HCT116 (cell line): Measurements from ENCODE around the gene NGF. TPM values are rescaled to one million over a fixed set of nuclear protein-coding genes. Genes with fewer than 3 reads are reported as not detected.

Experiments
- ATAC-seq: fragments of 200-7000 bp; cut with Tn5 transposase; 2 replicates; pipeline ENCODE4 v1.9.1; 2020; ENCODE audit warnings: mild to moderate bottlenecking, moderate library complexity
- BruUV-seq: library from RNA; stranded (reverse); fragments of 400-500 nt; replicated peaks from 2 replicates; lab custom pipeline; 2021; lab: Mats Ljungman, UMichigan
- CTCF ChIA-PET: fragments of 300-600 bp; sonication (Branson Sonifier 250); formaldehyde crosslinking; loops from one replicate; lab custom pipeline; 2021; ENCODE audit warnings: antibody characterized with exemption; lab: Charles Lee
- POLR2A ChIA-PET: fragments of 300-600, 350-600 bp; sonication (Branson Sonifier 250); formaldehyde crosslinking; loops from one replicate; lab custom pipeline; 2021; ENCODE audit warnings: antibody characterized with exemption; lab: Charles Lee
- RAD21 ChIA-PET, 2 experiments: fragments of 300-600 bp; sonication (Branson Sonifier 250); formaldehyde crosslinking; loops; one replicate each; lab custom pipeline; 2023; ENCODE audit warnings: low total read pairs in 2 of 2; ENCODE audit not compliant: uncharacterized antibody in 2 of 2, unreplicated experiment in 2 of 2, low non-redundant PET in 1 of 2; lab: Charles Lee
- DNase-seq: peaks from one replicate; pipeline ENCODE4 v3.0.0-alpha.2; 2010; ENCODE audit warnings: low read depth, low spot score
- H2AFZ ChIP-seq: fragments of 200-600 bp; shearing (Covaris generic), sonication (generic); 2 replicates; pipeline ENCODE4 v1.6.1; 2017; ENCODE audit warnings: low read depth, mixed run types, mixed read lengths, antibody characterized with exemption, low read length; ENCODE audit not compliant: poor library complexity, severe bottlenecking
- H3K27ac ChIP-seq: 2 replicates; pipeline ENCODE4 v1.5.1; 2012; ENCODE audit warnings: low read depth, low read length
- H3K27me3 ChIP-seq: fragments of 200-600 bp; sonication (generic); 2 replicates; pipeline ENCODE4 v1.6.1; 2016; ENCODE audit warnings: mixed run types, low read length, mixed read lengths; ENCODE audit not compliant: insufficient read depth
- H3K36me3 ChIP-seq, 2 experiments: fragments of 200-500 bp in 1 of 2; fragments of 200-600 bp in 1 of 2; sonication (Bioruptor generic) in 1 of 2; sonication (generic) in 1 of 2; 2 replicates each; pipeline versions ENCODE4 v1.5.1 to v1.6.1; 2014 to 2016; ENCODE audit warnings: low read length in 2 of 2, inconsistent platforms in 1 of 2, mixed read lengths in 1 of 2, mixed run types in 1 of 2; ENCODE audit not compliant: insufficient read depth in 2 of 2, control insufficient read depth in 1 of 2
- H3K4me1 ChIP-seq, 2 experiments: fragments of 200-600 bp in 1 of 2; sonication (generic) in 1 of 2; 2 replicates each; pipeline versions ENCODE4 v1.5.1 to v1.6.1; 2012 to 2017; ENCODE audit warnings: low read length in 2 of 2, inconsistent platforms in 1 of 2, mild to moderate bottlenecking in 1 of 2, mixed read lengths in 1 of 2, mixed run types in 1 of 2, moderate library complexity in 1 of 2; ENCODE audit not compliant: insufficient read depth in 2 of 2, control insufficient read depth in 1 of 2
- H3K4me2 ChIP-seq: fragments of 200-600 bp; sonication (generic); 2 replicates; pipeline ENCODE4 v1.6.1; 2017; ENCODE audit warnings: mixed run types, low read length, mixed read lengths
- H3K4me3 ChIP-seq, 2 experiments: fragments of 200-600 bp in 1 of 2; sonication (generic) in 1 of 2; replicated peaks in 1 of 2; 2 replicates each; pipeline ENCODE4 v1.5.1; 2011 to 2016; ENCODE audit warnings: low read length in 2 of 2, control low read depth in 1 of 2, low read depth in 1 of 2, mild to moderate bottlenecking in 1 of 2, mixed read lengths in 1 of 2, mixed run types in 1 of 2
- H3K79me2 ChIP-seq: fragments of 200-600 bp; sonication (generic); 2 replicates; pipeline ENCODE4 v1.6.1; 2017; ENCODE audit warnings: mild to moderate bottlenecking, mixed run types, low read length, moderate library complexity, mixed read lengths; ENCODE audit not compliant: insufficient read depth
- H3K9ac ChIP-seq: fragments of 200-600 bp; sonication (generic); 2 replicates; pipeline ENCODE4 v1.6.1; 2016; ENCODE audit warnings: low read length, mixed read lengths
- H3K9me2 ChIP-seq: fragments of 200-600 bp; sonication (generic), shearing (Covaris generic); 2 replicates; pipeline ENCODE4 v1.6.1; 2017; ENCODE audit warnings: mixed run types, mild to moderate bottlenecking, moderate library complexity; ENCODE audit not compliant: insufficient read depth
- H3K9me3 ChIP-seq, 2 experiments: fragments of 200-500 bp in 1 of 2; fragments of 200-600 bp in 1 of 2; sonication (Bioruptor generic) in 1 of 2; sonication (generic) in 1 of 2; 2 replicates each; pipeline ENCODE4 v1.6.1; 2014 to 2017; ENCODE audit warnings: low read length in 2 of 2, mixed read lengths in 2 of 2, inconsistent platforms in 1 of 2, low read depth in 1 of 2, mild to moderate bottlenecking in 1 of 2, mixed run types in 1 of 2, moderate library complexity in 1 of 2; ENCODE audit not compliant: control insufficient read depth in 1 of 2, insufficient read depth in 1 of 2
- H4K20me1 ChIP-seq: fragments of 200-600 bp; sonication (generic), shearing (Covaris generic); 2 replicates; pipeline ENCODE4 v1.6.1; 2017; ENCODE audit warnings: mixed run types, mild to moderate bottlenecking, moderate library complexity; ENCODE audit not compliant: insufficient read depth
- CBX3 ChIP-seq: IDR thresholded peaks from 2 replicates; pipeline ENCODE4 v1.6.1; 2012; ENCODE audit warnings: low read depth
- CEBPB ChIP-seq: IDR thresholded peaks from 2 replicates; pipeline ENCODE4 v1.6.1; 2012; ENCODE audit warnings: low read depth
- ELF1 ChIP-seq: IDR thresholded peaks from 2 replicates; pipeline ENCODE4 v1.6.1; 2012; ENCODE audit warnings: low read depth, borderline replicate concordance
- EZH2 ChIP-seq: fragments of 200-600 bp; sonication (generic); IDR thresholded peaks from 2 replicates; pipeline ENCODE4 v1.6.1; 2017; ENCODE audit warnings: antibody characterized with exemption, mixed run types
- FOSL1 ChIP-seq: IDR thresholded peaks from 2 replicates; pipeline ENCODE4 v1.6.1; 2012; ENCODE audit warnings: low read depth
- MAX ChIP-seq: IDR thresholded peaks from 2 replicates; pipeline ENCODE4 v1.6.1; 2012
- POLR2A ChIP-seq: IDR thresholded peaks from 2 replicates; pipeline ENCODE4 v1.7.0; 2011; ENCODE audit warnings: borderline replicate concordance; ENCODE audit not compliant: insufficient read depth, insufficient read length; ENCODE audit errors: extremely low read depth
- RAD21 ChIP-seq: IDR thresholded peaks from 2 replicates; pipeline ENCODE4 v1.6.1; 2012; ENCODE audit warnings: low read depth, mild to moderate bottlenecking
- SIN3A ChIP-seq: IDR thresholded peaks from 2 replicates; pipeline ENCODE4 v1.6.1; 2012; ENCODE audit warnings: low read depth
- SP1 ChIP-seq: IDR thresholded peaks from 2 replicates; pipeline ENCODE4 v1.6.1; 2012; ENCODE audit warnings: low read depth
- YY1 ChIP-seq: IDR thresholded peaks from 2 replicates; pipeline ENCODE4 v1.6.1; 2011; ENCODE audit warnings: low read length, low read depth, moderate library complexity, mild to moderate bottlenecking; ENCODE audit not compliant: insufficient replicate concordance; ENCODE audit errors: extremely low read depth
- ZFX ChIP-seq: fragments of 450-650 bp; IDR thresholded peaks from 2 replicates; pipeline ENCODE4 v1.6.1; 2017
- ZNF274 ChIP-seq: fragments of 200-500 bp; sonication (Bioruptor generic); IDR thresholded peaks from 2 replicates; pipeline ENCODE4 v1.6.1; 2014; ENCODE audit warnings: mild to moderate bottlenecking, low read depth, low read length, inconsistent platforms
- intact Hi-C: fragments of 100-400 bp; cut with micrococcal nuclease; formaldehyde crosslinking; loops from 2 replicates; pipeline ENCODE4 v1.10.0; 2022
- total RNA-seq: library from RNA; stranded (reverse); gene quantifications from one replicate; pipeline ENCODE4 v1.2.1, GENCODE V29; 2021; ENCODE audit not compliant: unreplicated experiment
- TF ChIP-seq, protein P1 (sequence below): IDR thresholded peaks from 2 replicates; pipeline ENCODE4 v1.6.1; 2012; ENCODE audit warnings: low read depth
- TF ChIP-seq, protein P2 (sequence below): IDR thresholded peaks from 2 replicates; pipeline ENCODE4 v1.6.1; 2012
- TF ChIP-seq, protein P3 (sequence below): IDR thresholded peaks from 2 replicates; pipeline ENCODE4 v1.6.1; 2011; ENCODE audit warnings: mild to moderate bottlenecking, low read length, moderate library complexity; ENCODE audit not compliant: insufficient replicate concordance; ENCODE audit errors: extremely low read depth

NGF gene
- total RNA-seq, 1 experiment from 2014 or later: not detected

DNA sequence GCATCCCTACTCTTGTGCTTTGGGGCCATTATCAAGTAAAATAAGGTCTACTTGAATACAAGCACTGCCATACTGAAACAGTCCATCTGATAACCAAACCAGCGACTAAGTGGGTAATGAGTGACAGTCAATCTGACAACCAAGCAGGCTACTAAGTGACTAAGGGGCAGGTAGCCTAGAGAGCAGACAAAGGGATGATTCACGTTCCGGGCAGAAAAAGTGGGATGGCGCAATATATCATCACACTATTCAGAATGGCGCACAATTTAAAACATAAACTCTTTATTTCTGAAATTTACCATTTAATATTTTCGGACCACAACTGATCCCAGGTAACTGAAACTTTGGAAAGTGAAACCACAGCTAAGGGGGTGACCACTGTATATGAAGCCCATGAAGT is 17.7 kb downstream of the NGF start:
- no peak for ATAC-seq
- CTCF ChIA-PET: no interaction called here

GRCh38 chr1:115319706-115320105 is 18.3 kb downstream of the NGF start:
- ChIA-PET CTCF (no interaction called here), POLR2A (no interaction called here), RAD21 (no interaction called here)
- H3K4me2 ChIP-seq: no peak overlapping the region
- no peaks in the 10 kb centered on the region for H3K9me2 ChIP-seq
- no peaks in the 10 kb centered on the region for H3K4me1 ChIP-seq
- no peak overlapping the region for H3K9ac ChIP-seq
- H3K79me2 ChIP-seq: no peaks in the 10 kb centered on the region
- no TSS peak for BruUV-seq
- no peak overlapping the region for H3K4me3 ChIP-seq
- H2AFZ ChIP-seq: no peak overlapping the region
- H4K20me1 ChIP-seq: no peaks in the 10 kb centered on the region
- DNase-seq (no peak), ATAC-seq (no peak)
- no peaks in the 10 kb centered on the region for H3K27me3 ChIP-seq
- H3K36me3 ChIP-seq: no peaks in the 10 kb centered on the region
- intact Hi-C loops: no loop called here
- no peaks in the 10 kb centered on the region for H3K9me3 ChIP-seq
- no peak overlapping the region for H3K27ac ChIP-seq
- no peak for TF ChIP-seq YY1
- TF ChIP-seq ZNF274: no peak
- TF ChIP-seq MAX: no peak
- TF ChIP-seq SIN3A: no peak
- no peak for TF ChIP-seq EZH2
- no peak for TF ChIP-seq CEBPB
- no peak for TF ChIP-seq CBX3
- no peak for TF ChIP-seq ELF1
- TF ChIP-seq RAD21: no peak
- TF ChIP-seq ZFX: no peak
- TF ChIP-seq, protein P1, sequence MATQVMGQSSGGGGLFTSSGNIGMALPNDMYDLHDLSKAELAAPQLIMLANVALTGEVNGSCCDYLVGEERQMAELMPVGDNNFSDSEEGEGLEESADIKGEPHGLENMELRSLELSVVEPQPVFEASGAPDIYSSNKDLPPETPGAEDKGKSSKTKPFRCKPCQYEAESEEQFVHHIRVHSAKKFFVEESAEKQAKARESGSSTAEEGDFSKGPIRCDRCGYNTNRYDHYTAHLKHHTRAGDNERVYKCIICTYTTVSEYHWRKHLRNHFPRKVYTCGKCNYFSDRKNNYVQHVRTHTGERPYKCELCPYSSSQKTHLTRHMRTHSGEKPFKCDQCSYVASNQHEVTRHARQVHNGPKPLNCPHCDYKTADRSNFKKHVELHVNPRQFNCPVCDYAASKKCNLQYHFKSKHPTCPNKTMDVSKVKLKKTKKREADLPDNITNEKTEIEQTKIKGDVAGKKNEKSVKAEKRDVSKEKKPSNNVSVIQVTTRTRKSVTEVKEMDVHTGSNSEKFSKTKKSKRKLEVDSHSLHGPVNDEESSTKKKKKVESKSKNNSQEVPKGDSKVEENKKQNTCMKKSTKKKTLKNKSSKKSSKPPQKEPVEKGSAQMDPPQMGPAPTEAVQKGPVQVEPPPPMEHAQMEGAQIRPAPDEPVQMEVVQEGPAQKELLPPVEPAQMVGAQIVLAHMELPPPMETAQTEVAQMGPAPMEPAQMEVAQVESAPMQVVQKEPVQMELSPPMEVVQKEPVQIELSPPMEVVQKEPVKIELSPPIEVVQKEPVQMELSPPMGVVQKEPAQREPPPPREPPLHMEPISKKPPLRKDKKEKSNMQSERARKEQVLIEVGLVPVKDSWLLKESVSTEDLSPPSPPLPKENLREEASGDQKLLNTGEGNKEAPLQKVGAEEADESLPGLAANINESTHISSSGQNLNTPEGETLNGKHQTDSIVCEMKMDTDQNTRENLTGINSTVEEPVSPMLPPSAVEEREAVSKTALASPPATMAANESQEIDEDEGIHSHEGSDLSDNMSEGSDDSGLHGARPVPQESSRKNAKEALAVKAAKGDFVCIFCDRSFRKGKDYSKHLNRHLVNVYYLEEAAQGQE: no peak
- TF ChIP-seq FOSL1: no peak
- no peak for TF ChIP-seq SP1
- TF ChIP-seq POLR2A: no peak

More for the DNA sequence above, 17.7 kb downstream of the NGF start:
- no peak for DNase-seq
- no TSS peak for BruUV-seq
- no peaks in the 10 kb centered on the region for H4K20me1 ChIP-seq
- H3K27ac ChIP-seq: no peak overlapping the region
- intact Hi-C loops: no loop called here
- TF ChIP-seq, protein P2, sequence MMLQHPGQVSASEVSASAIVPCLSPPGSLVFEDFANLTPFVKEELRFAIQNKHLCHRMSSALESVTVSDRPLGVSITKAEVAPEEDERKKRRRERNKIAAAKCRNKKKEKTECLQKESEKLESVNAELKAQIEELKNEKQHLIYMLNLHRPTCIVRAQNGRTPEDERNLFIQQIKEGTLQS: no peak
- TF ChIP-seq ZFX (no peak), ZNF274 (no peak)
- TF ChIP-seq, protein P3, sequence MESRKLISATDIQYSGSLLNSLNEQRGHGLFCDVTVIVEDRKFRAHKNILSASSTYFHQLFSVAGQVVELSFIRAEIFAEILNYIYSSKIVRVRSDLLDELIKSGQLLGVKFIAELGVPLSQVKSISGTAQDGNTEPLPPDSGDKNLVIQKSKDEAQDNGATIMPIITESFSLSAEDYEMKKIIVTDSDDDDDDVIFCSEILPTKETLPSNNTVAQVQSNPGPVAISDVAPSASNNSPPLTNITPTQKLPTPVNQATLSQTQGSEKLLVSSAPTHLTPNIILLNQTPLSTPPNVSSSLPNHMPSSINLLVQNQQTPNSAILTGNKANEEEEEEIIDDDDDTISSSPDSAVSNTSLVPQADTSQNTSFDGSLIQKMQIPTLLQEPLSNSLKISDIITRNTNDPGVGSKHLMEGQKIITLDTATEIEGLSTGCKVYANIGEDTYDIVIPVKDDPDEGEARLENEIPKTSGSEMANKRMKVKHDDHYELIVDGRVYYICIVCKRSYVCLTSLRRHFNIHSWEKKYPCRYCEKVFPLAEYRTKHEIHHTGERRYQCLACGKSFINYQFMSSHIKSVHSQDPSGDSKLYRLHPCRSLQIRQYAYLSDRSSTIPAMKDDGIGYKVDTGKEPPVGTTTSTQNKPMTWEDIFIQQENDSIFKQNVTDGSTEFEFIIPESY: no peak
- RAD21 ChIA-PET: no interaction called here
- H3K4me2 ChIP-seq: no peak overlapping the region
- no peaks in the 10 kb centered on the region for H3K36me3 ChIP-seq
- H3K9me3 ChIP-seq: no peaks in the 10 kb centered on the region
- no peak overlapping the region for H2AFZ ChIP-seq
- no peaks in the 10 kb centered on the region for H3K27me3 ChIP-seq
- POLR2A ChIA-PET: no interaction called here
- H3K4me1 ChIP-seq: no peaks in the 10 kb centered on the region
- H3K9me2 ChIP-seq: no peaks in the 10 kb centered on the region
- no peak overlapping the region for H3K9ac ChIP-seq
- H3K4me3 ChIP-seq: no peak overlapping the region
- no peaks in the 10 kb centered on the region for H3K79me2 ChIP-seq
